IPS DF 6.9 (cell line): ENCODE measurements around the gene TMPRSS4.

Experiments used
- DNase-seq: peaks from one replicate; pipeline ENCODE4 v3.0.0-alpha.2; 2013; ENCODE audit warnings: low read depth, low spot score
- H3K27ac ChIP-seq: one replicate; pipeline ENCODE4 v1.5.1; 2013; ENCODE audit warnings: low read length, control low read depth
- H3K27me3 ChIP-seq: 2 replicates; pipeline ENCODE4 v1.6.1; 2013; ENCODE audit warnings: mild to moderate bottlenecking, low read length; ENCODE audit not compliant: control insufficient read depth, insufficient read depth
- H3K36me3 ChIP-seq: 2 replicates; pipeline ENCODE4 v1.6.1; 2013; ENCODE audit warnings: low read length; ENCODE audit not compliant: control insufficient read depth, insufficient read depth
- H3K4me1 ChIP-seq: 2 replicates; pipeline ENCODE4 v1.6.1; 2013; ENCODE audit warnings: low read length; ENCODE audit not compliant: control insufficient read depth, insufficient read depth
- H3K4me3 ChIP-seq: 2 replicates; pipeline ENCODE4 v1.5.1; 2013; ENCODE audit warnings: mild to moderate bottlenecking, low read length
- H3K9me3 ChIP-seq: 2 replicates; pipeline ENCODE4 v1.6.1; 2013; ENCODE audit warnings: low read length, inconsistent platforms; ENCODE audit not compliant: control insufficient read depth, insufficient read depth
- WGBS: extraction: QIAGEN DNeasy Blood & Tissue Kit; methylation state at CpG from one replicate; pipeline ENCODE4 v1.1.7; 2013; ENCODE audit warnings: mixed read lengths, missing lambda C conversion rate; ENCODE audit not compliant: insufficient read length, insufficient coverage; 5-methylcytosine and 5-hydroxymethylcytosine counted together

TMPRSS4 gene

GRCh38 chr11:118092907-118093571 is 16.2 kb downstream of the TMPRSS4 start:
- Histone ChIP-seq H3K9me3 (no peaks in the 10 kb centered on the region), H3K4me3 (no peak overlapping the region), H3K36me3 (no peaks in the 10 kb centered on the region), H3K27ac (no peak overlapping the region), H3K4me1 (0 out of 2 replicates have a peak, but pooled peaks cover 1% of the 10 kb centered on the region), H3K27me3 (no peaks in the 10 kb centered on the region)
- WGBS, result no CpG with 5 or more reads among the region's 8 CpGs
- DNase-seq, result no peak

- Histone ChIP-seq H3K36me3 (no peaks in the 10 kb centered on the region), H3K27me3 (no peaks in the 10 kb centered on the region), H3K4me1 (peaks cover 4% of the 10 kb centered on the region; the same call in 1 of the 2 replicates), H3K27ac (no peak overlapping the region), H3K4me3 (no peak overlapping the region), H3K9me3 (no peaks in the 10 kb centered on the region)
- WGBS, result no CpG with 5 or more reads among the region's 4 CpGs
- DNase-seq, result no peak
Observed at GRCh38 chr11:118095493-118095892, 18.6 kb downstream of the TMPRSS4 start.

GRCh38 chr11:118095967-118096367 is 19.1 kb downstream of the TMPRSS4 start:
- H3K4me3 ChIP-seq, result no peak overlapping the region
- H3K4me1 ChIP-seq, result peaks cover 4% of the 10 kb centered on the region; the same call in 1 of the 2 replicates
- H3K27ac ChIP-seq, result no peak overlapping the region
- no peaks in the 10 kb centered on the region for H3K27me3 ChIP-seq
- WGBS, result no CpG with 5 or more reads among the region's 1 CpG
- H3K9me3 ChIP-seq, result no peaks in the 10 kb centered on the region
- H3K36me3 ChIP-seq, result no peaks in the 10 kb centered on the region
- DNase-seq, result no peak

- Histone ChIP-seq H3K27me3 (no peaks in the 10 kb centered on the region), H3K27ac (no peak overlapping the region), H3K9me3 (no peaks in the 10 kb centered on the region), H3K36me3 (no peaks in the 10 kb centered on the region), H3K4me1 (peaks cover 3% of the 10 kb centered on the region; the same call in 1 of the 2 replicates), H3K4me3 (no peak overlapping the region)
- DNase-seq, result no peak
- no CpG with 5 or more reads among the region's 11 CpGs for WGBS
Observed at GRCh38 chr11:118098996-118099837, 22.3 kb downstream of the TMPRSS4 start.

DNA sequence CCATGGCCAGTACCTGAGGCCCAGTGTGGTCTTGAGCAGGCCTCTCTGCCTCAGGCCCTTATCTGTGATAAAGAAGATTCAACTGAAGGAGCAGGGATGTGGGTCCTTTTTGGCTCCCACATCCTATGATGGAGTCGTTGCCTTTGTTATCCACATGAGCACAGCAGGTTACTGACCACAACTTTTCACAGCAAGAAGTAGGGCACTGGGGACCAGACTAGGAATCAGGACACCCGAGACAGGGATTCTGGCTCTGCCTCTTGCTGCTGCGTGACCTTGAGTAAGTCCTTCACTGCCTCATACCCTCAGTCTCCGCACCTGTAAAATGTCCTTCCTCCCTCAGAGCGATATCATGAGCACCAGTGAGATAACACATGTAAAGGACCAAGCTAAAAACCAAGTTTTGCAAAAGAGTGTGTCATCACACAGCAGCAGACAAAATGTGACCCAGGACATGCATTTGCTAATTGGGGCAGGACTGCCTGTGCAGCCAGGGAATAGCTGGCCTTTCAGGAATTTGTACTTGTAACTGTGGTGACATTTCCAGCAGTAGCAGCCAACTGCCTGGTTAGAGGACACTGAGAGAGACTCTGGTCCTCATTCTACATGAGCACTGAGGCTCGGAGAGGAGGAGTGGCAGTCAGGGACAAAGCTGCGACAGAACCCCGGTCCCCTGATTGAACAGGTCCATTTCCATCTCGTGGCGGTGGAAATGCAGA is 23.1 kb downstream of the TMPRSS4 start:
- no peak for DNase-seq
- H3K27ac ChIP-seq, result no peak overlapping the region
- H3K9me3 ChIP-seq, result no peaks in the 10 kb centered on the region
- WGBS, result no CpG with 5 or more reads among the region's 10 CpGs
- H3K4me1 ChIP-seq, result peaks cover 3% of the 10 kb centered on the region; the same call in 1 of the 2 replicates
- H3K27me3 ChIP-seq, result no peaks in the 10 kb centered on the region
- H3K36me3 ChIP-seq, result no peaks in the 10 kb centered on the region
- H3K4me3 ChIP-seq, result no peak overlapping the region

DNA sequence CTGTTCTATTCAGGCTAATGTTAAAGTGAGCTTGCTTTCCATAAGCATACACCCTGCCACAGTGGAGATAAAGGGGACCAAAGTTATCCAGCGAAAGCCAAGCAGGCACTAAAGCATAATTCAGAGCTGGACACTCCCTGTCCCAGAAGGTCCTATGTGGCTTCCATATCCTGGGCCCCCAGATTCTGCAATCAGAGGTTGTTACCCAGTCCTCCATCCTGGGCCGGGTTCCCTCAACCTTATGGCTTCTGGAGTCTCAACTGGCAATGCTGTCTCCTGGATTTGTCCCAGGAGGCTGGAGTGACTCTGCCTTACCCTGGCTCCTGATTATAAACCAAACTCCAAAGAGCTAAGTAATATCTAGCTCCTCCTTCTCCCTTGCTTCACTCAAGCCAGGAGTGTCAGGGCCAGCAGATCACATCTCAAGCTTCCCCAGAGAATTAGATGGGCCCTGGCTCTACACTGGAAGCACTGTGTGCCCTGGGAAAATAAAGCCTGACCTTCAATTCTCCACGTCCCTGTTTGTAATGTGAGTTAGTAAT is 23.9 kb downstream of the TMPRSS4 start:
- no peaks in the 10 kb centered on the region for H3K27me3 ChIP-seq
- H3K4me1 ChIP-seq, result peaks cover 3% of the 10 kb centered on the region; the same call in 1 of the 2 replicates
- no peak overlapping the region for H3K4me3 ChIP-seq
- no peaks in the 10 kb centered on the region for H3K9me3 ChIP-seq
- H3K36me3 ChIP-seq, result no peaks in the 10 kb centered on the region
- H3K27ac ChIP-seq, result no peak overlapping the region
- no CpG with 5 or more reads among the region's 3 CpGs for WGBS
- DNase-seq, result no peak

- Histone ChIP-seq H3K4me1 (peaks cover 3% of the 10 kb centered on the region; the same call in 1 of the 2 replicates), H3K9me3 (no peaks in the 10 kb centered on the region), H3K27ac (no peak overlapping the region), H3K27me3 (no peaks in the 10 kb centered on the region), H3K4me3 (no peak overlapping the region), H3K36me3 (no peaks in the 10 kb centered on the region)
- no CpG with 5 or more reads among the region's 13 CpGs for WGBS
- no peak for DNase-seq
Observed at GRCh38 chr11:118102721-118103261, 25.9 kb downstream of the TMPRSS4 start.

DNA sequence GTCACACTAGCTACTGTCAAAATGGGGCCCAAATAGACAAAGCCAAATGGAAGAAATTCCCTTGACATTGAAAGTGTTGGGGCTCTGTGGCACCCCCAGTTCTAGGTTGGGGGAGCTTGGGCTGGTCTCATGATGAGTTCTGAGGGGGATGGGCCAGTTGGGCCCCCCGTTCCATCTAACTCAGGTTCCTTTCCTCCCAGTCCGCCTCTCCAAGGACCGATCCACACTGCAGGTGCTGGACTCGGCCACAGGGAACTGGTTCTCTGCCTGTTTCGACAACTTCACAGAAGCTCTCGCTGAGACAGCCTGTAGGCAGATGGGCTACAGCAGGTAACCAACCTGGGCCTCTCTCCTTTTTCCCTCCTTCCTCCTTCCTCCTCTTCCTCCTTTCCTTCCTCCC is 27.6 kb downstream of the TMPRSS4 start:
- no CpG with 5 or more reads among the region's 6 CpGs for WGBS
- Histone ChIP-seq H3K27ac (no peak overlapping the region), H3K36me3 (no peaks in the 10 kb centered on the region), H3K9me3 (no peaks in the 10 kb centered on the region), H3K4me3 (no peak overlapping the region), H3K4me1 (no peaks in the 10 kb centered on the region; the same call in 1 of the 2 replicates), H3K27me3 (no peaks in the 10 kb centered on the region)
- DNase-seq, result no peak

DNA sequence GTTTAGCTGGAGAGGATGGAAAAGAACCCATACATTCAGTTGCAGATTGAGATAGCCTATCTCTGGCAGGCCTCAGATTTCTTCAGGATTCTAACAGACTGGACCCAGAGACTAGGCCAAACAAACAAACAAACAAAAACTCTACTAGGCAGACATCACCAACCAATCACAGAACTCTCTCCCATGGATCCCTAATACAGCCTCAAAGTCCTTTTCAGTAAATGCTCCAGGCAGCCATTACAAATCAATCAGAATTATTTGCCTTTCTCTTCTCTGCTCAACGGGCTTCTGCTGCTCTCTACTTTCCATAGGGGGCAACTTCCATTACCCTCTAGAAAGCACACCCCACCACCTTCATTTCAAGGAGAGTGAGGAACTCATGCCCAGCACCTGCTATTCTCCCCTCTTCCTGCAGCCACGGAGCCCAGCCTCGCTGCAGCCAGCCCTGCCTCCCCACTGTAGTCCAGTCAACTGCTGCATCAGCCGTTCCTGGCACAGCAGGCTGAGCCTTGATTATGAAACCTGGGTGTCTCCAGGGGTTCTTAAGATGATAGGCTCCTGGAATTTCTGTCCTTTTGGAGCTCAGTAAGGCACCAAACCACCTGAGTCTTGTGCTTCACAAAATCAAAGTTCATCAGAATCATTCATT is 28.9 kb downstream of the TMPRSS4 start:
- Histone ChIP-seq H3K9me3 (no peaks in the 10 kb centered on the region), H3K4me1 (no peaks in the 10 kb centered on the region; the same call in 1 of the 2 replicates), H3K27me3 (no peaks in the 10 kb centered on the region), H3K4me3 (no peak overlapping the region), H3K27ac (no peak overlapping the region), H3K36me3 (no peaks in the 10 kb centered on the region)
- no CpG with 5 or more reads among the region's 4 CpGs for WGBS
- no peak for DNase-seq
